GM19438 (cell line): Measurements from ENCODE around the gene IDH3G.

ENCODE experiments used
- ATAC-seq: cut with Tn5 transposase; IDR thresholded peaks from one replicate; pipeline ENCODE4 v1.9.1; 2021; ENCODE audit warnings: low read depth; ENCODE audit not compliant: unreplicated experiment

Gene IDH3G

GRCh38 chrX:153773741-153774575 is 20.2 kb downstream of the IDH3G start:
- no peak for ATAC-seq

DNA sequence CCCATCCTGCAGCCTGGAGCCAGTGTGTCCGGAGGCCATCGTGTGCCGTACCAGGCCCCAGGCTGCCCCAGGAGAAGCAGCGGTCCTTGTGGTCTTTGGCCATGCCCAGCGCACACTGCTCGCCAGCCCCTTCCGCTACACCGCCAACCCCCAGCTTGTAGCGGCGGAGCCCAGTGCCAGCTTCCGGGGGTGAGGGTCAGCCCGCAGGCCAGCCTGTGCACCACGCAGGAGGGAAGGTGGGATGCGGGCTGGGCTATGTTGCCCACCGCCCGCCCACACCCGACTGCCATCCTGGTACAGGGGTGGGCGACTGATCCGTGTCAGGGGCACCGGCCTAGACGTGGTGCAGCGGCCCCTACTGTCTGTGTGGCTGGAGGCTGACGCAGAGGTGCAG is 21.0 kb downstream of the IDH3G start:
- no peak for ATAC-seq

DNA sequence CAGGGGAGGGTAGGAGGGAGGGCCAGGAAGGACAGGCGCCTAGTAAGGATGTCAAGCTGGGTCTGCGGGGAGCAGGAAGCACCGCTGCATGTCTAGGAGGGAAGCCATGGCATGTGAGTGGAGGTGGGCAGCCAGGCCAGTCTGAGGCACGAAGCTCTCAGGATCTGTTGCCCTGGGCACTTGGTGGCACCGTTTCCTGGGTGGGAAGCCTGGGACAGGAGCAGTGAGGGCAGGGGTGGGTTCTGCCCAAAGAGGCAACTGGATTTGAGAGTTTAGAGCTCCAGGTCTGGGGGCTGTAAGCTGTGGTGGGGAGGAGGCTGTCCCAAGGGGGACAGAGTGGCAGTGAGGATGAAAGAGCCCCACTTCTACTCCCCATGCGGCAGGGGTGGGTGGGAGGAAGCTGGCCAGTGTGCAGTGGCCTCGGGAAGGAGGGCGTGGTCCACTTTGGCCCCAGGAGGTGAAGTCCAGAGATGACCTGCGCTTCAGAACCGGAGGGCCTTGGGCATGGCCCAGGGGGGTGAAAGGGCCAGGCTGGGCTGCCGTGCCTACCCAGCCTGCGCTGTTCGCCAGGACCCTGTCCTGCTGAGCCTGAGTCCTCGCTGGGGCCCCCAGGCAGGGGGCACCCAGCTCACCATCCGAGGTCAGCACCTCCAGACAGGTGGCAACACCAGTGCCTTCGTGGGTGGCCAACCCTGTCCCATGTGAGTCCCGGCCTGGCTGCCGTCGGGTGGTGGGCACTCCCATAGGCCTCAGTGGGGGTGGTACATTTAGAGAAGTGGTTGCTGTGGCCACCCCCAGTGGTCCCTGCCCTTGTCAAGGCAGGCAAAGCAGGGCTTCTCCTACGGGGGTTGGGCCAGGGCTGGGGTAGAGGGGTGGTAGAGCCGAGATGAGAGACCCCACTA is 21.6 kb downstream of the IDH3G start:
- ATAC-seq = no peak

GRCh38 chrX:153771415-153772315 is 22.5 kb downstream of the IDH3G start:
- no peak for ATAC-seq

- ATAC-seq = no peak
Observed at GRCh38 chrX:153770601-153771414, 23.4 kb downstream of the IDH3G start.

GRCh38 chrX:153769865-153770600 is 24.1 kb downstream of the IDH3G start:
- no peak for ATAC-seq

- no peak for ATAC-seq
Observed at GRCh38 chrX:153769158-153769864, 24.9 kb downstream of the IDH3G start.

GRCh38 chrX:153768311-153769157 is 25.6 kb downstream of the IDH3G start:
- ATAC-seq = no peak

DNA sequence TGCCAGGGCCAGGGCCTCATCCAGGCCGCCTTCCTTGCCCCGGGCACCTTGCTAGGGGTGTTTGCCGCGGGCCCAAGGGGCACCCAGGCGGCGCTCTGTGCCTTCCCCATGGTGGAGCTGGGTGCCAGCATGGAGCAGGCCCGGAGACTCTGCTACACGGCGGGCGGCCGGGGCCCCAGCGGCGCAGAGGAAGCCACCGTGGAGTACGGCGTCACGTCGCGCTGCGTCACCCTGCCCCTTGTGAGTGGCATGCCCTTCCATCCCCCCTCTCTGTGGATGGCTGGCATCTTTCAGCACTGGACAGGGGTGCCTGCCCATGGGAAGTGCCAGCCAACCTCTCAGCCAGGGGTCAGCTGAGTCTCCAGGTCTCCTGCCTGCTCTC is 26.5 kb downstream of the IDH3G start:
- no peak for ATAC-seq

- ATAC-seq = no peak
Observed at GRCh38 chrX:153766871-153767673, 27.1 kb downstream of the IDH3G start.

GRCh38 chrX:153766098-153766817 is 27.9 kb downstream of the IDH3G start:
- ATAC-seq = no peak

DNA sequence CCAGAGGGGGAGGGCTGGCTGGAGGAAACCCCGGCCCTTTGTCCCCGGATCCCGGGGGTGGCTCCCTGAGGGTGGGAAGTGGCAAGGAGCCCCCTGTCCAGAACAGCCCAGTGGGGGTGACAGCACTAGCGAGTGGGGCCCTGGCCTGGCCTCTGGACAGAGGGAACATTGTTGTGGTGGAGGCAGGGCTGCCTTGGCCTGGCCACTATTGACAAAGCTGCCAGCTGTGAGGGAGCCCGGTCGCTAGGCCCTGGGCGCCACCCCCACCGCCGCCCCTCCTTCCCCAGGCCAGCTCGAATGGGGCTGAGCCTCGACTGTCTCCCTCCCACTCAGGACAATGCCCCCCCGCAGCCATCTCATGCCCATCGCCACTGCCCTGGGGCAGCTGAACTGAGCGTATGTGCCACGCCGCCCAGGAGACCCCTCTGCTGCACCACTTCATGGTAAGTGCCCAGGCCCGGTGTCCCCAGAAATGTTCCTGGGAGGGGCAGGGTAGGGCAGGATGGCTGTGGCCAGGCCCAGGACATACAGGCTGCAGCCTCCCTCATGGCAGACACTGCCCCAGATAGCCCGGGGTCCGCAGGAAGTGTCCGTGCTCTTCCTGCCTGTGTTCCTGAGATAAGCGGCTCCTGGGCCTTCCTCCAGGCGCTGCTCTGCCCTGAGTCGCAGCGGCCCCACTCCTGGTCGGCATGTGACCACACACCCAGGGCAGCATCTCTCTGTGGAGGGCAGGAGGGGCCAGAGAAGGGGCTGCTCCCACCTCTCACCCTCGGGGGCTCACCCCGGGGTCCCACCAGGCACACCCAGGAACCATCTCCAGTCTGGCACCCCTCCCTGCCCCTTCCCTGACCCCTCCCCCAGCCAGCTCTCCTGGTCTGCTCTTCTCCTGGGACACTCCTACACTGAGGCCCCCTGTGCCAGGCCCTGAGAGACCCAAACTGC is 28.8 kb downstream of the IDH3G start:
- no peak for ATAC-seq

GRCh38 chrX:153764786-153765137 is 29.4 kb downstream of the IDH3G start:
- no peak for ATAC-seq

DNA sequence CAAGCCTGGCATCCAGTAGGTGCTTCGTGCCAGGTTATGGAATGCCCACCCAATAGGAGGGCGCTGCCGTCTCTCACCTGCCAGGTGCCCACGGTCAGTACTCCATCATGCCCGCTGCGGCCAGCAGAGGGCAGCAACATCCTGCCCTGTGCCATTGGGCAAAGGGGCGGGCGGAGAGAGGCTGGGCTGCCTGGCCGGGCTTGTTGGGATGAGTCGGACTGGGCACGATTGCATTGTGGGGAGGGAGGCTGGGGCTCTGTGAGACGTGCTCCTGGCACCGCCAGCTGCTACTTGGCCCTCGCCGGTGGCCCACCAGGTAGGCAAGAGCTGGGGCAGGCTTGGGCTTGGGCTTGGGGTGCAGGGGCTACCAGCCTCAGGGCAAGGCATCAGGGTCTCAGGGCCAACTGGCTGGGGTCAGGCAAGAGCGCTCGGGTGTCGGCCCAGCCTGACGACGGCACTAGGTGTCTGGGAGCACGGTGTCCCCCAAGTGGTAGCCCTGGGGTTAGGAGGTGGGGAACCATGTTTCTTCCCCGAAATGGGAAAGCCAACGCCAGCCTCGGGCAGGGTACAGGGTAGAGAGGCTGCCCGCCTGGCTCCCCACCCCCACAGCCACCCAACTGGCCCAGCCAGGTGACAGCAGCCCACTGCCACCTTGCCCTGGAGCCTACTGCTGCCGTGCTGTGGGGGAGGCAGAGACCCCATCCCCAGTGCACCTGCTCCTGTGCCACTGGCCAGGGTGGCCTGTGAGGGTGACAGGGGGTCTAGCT is 30.0 kb downstream of the IDH3G start, which contains the start of gene PLXNB3:
Gene PLXNB3 (plus strand): TSS at position 261 of the 767 bp plus-strand sequence. CDS start 1,287 bp downstream, outside the sequence.
- no peak for ATAC-seq
